HAP-1 (cell line): ENCODE data around the gene DEDD.

Experiments
- DNase-seq, 2 experiments: peaks; one replicate each; pipeline ENCODE4 v3.0.0-alpha.2; 2016 to 2020; ENCODE audit warnings: low spot score in 2 of 2
- H3K27me3 ChIP-seq: fragments of 250-450 bp; sonication (Bioruptor Pico); 2 replicates; pipeline ENCODE4 v1.5.1; 2020; ENCODE audit warnings: low read depth, mild to moderate bottlenecking, moderate library complexity
- H3K36me3 ChIP-seq: fragments of 250-450 bp; sonication (Bioruptor Pico); replicated peaks from 2 replicates; pipeline ENCODE4 v1.5.1; 2020; ENCODE audit warnings: mild to moderate bottlenecking
- H3K4me1 ChIP-seq: fragments of 250-450 bp; sonication (Bioruptor Pico); 2 replicates; pipeline ENCODE4 v1.5.1; 2020; ENCODE audit warnings: mild to moderate bottlenecking
- H3K4me3 ChIP-seq: fragments of 250-450 bp; sonication (Bioruptor Pico); 2 replicates; pipeline ENCODE4 v1.5.1; 2020; ENCODE audit warnings: mild to moderate bottlenecking, moderate library complexity
- H3K9me3 ChIP-seq: fragments of 250-450 bp; sonication (Bioruptor Pico); 2 replicates; pipeline ENCODE4 v1.5.1; 2020; ENCODE audit warnings: mild to moderate bottlenecking, moderate library complexity
- in situ Hi-C: fragments of 300-500 bp; cut with MboI; formaldehyde crosslinking; loops from 3 replicates; pipeline ENCODE4 v1.14.3; 2020; ENCODE audit warnings: low sequenced_read_pairs, inconsistent platforms, mixed read lengths

Gene DEDD

GRCh38 chr1:161111527-161111926, 20.9 kb downstream of the DEDD start:
- no peaks in the 10 kb centered on the region for H3K9me3 ChIP-seq
- no peaks in the 10 kb centered on the region for H3K27me3 ChIP-seq
- peaks cover 5% of the 10 kb centered on the region for H3K36me3 ChIP-seq
- in situ Hi-C loops, result no loop called here
- DNase-seq, result no peak
- peaks cover 5% of the 10 kb centered on the region; the same call in 1 of the 2 replicates for H3K4me1 ChIP-seq
- no peak overlapping the region for H3K4me3 ChIP-seq

- Histone ChIP-seq H3K4me3 (no peak overlapping the region), H3K36me3 (peaks cover 8% of the 10 kb centered on the region), H3K27me3 (no peaks in the 10 kb centered on the region), H3K9me3 (no peaks in the 10 kb centered on the region), H3K4me1 (peaks cover 5% of the 10 kb centered on the region; the same call in 1 of the 2 replicates)
- DNase-seq, result no peak
- in situ Hi-C loops, result no loop called here
Observed at GRCh38 chr1:161111117-161111516, 21.4 kb downstream of the DEDD start.

GRCh38 chr1:161106431-161106830, 26.0 kb downstream of the DEDD start:
- Histone ChIP-seq H3K27me3 (no peaks in the 10 kb centered on the region), H3K4me1 (no peaks in the 10 kb centered on the region), H3K36me3 (peaks cover 14% of the 10 kb centered on the region), H3K4me3 (no peak overlapping the region), H3K9me3 (no peaks in the 10 kb centered on the region)
- no peak for DNase-seq
- in situ Hi-C loops, result no loop called here

GRCh38 chr1:161100556-161100955, 31.9 kb downstream of the DEDD start:
- DNase-seq, result no peak
- H3K36me3 ChIP-seq, result peaks cover 28% of the 10 kb centered on the region
- in situ Hi-C loops, result no loop called here

GRCh38 chr1:161099090-161099802, 33.2 kb downstream of the DEDD start:
- no peak overlapping the region for H3K4me3 ChIP-seq
- in situ Hi-C loops, result loop anchor here (10.0 kb wide), 2 partner anchors 104 to 374 kb away; no protein-coding TSS in a partner anchor
- H3K36me3 ChIP-seq, result peaks cover 28% of the 10 kb centered on the region
- H3K9me3 ChIP-seq, result no peaks in the 10 kb centered on the region
- no peak for DNase-seq
- no peaks in the 10 kb centered on the region for H3K27me3 ChIP-seq
- no peaks in the 10 kb centered on the region for H3K4me1 ChIP-seq

More at GRCh38 chr1:161100556-161100955, 31.9 kb downstream of the DEDD start:
- H3K9me3 ChIP-seq, result no peaks in the 10 kb centered on the region
- H3K4me3 ChIP-seq, result no peak overlapping the region
- H3K27me3 ChIP-seq, result no peaks in the 10 kb centered on the region
- H3K4me1 ChIP-seq, result no peaks in the 10 kb centered on the region

GRCh38 chr1:161098210-161099068, 34.0 kb downstream of the DEDD start, which contains the start of gene KLHDC9:
KLHDC9 (plus strand) TSS chr1:161098361; CDS start chr1:161098536, 175 bp downstream.
- in situ Hi-C loops, result loop anchor here (10.0 kb wide), 2 partner anchors 104 to 374 kb away; no protein-coding TSS in a partner anchor
- H3K4me3 ChIP-seq, result no peak within 1 kb of the TSS

GRCh38 chr1:161096530-161096929, 35.9 kb downstream of the DEDD start:
- Histone ChIP-seq H3K4me1 (no peaks in the 10 kb centered on the region), H3K36me3 (peaks cover 18% of the 10 kb centered on the region), H3K9me3 (no peaks in the 10 kb centered on the region), H3K27me3 (no peaks in the 10 kb centered on the region), H3K4me3 (no peak overlapping the region)
- in situ Hi-C loops, result loop anchor here (10.0 kb wide), 2 partner anchors 102 to 372 kb away; no protein-coding TSS in a partner anchor
- no peak for DNase-seq

More at GRCh38 chr1:161098210-161099068, 34.0 kb downstream of the DEDD start, which contains the start of gene KLHDC9:
- Histone ChIP-seq H3K36me3 (peaks cover 28% of the 10 kb centered on the region), H3K27me3 (no peaks in the 10 kb centered on the region), H3K9me3 (no peaks in the 10 kb centered on the region), H3K4me1 (no peaks in the 10 kb centered on the region)
- no peak for DNase-seq

- in situ Hi-C loops, result loop anchor here (10.0 kb wide), 2 partner anchors 101 to 371 kb away; no protein-coding TSS in a partner anchor
- H3K4me1 ChIP-seq, result no peaks in the 10 kb centered on the region
- no peak for DNase-seq
- H3K27me3 ChIP-seq, result no peaks in the 10 kb centered on the region
- H3K4me3 ChIP-seq, result no peak overlapping the region
- no peaks in the 10 kb centered on the region for H3K9me3 ChIP-seq
- peaks cover 15% of the 10 kb centered on the region for H3K36me3 ChIP-seq
Observed at GRCh38 chr1:161096015-161096414, 36.5 kb downstream of the DEDD start.

GRCh38 chr1:161095230-161095629, 37.2 kb downstream of the DEDD start:
- Histone ChIP-seq H3K4me3 (no peak overlapping the region), H3K36me3 (peaks cover 8% of the 10 kb centered on the region), H3K4me1 (no peaks in the 10 kb centered on the region), H3K27me3 (no peaks in the 10 kb centered on the region), H3K9me3 (no peaks in the 10 kb centered on the region)
- in situ Hi-C loops, result loop anchor here (10.0 kb wide), 2 partner anchors 100 to 370 kb away; no protein-coding TSS in a partner anchor
- no peak for DNase-seq

GRCh38 chr1:161094481-161094880, 38.0 kb downstream of the DEDD start:
- H3K4me3 ChIP-seq, result no peak overlapping the region
- no peaks in the 10 kb centered on the region for H3K27me3 ChIP-seq
- in situ Hi-C loops, result loop anchor here (10.0 kb wide), 2 partner anchors 100 to 370 kb away; no protein-coding TSS in a partner anchor
- H3K36me3 ChIP-seq, result peaks cover under 1% of the 10 kb centered on the region; the same call in 1 of the 2 replicates
- no peak for DNase-seq
- no peaks in the 10 kb centered on the region for H3K9me3 ChIP-seq
- no peaks in the 10 kb centered on the region for H3K4me1 ChIP-seq

GRCh38 chr1:161092621-161093028, 39.8 kb downstream of the DEDD start:
- DNase-seq, result no peak

GRCh38 chr1:161091796-161092507, 40.5 kb downstream of the DEDD start:
- no peaks in the 10 kb centered on the region for H3K9me3 ChIP-seq
- in situ Hi-C loops, result loop anchor here (10.0 kb wide), 2 partner anchors 97 to 367 kb away; no protein-coding TSS in a partner anchor
- no peak for DNase-seq
- no peak overlapping the region for H3K4me3 ChIP-seq
- H3K4me1 ChIP-seq, result no peaks in the 10 kb centered on the region
- no peaks in the 10 kb centered on the region for H3K36me3 ChIP-seq
- no peaks in the 10 kb centered on the region for H3K27me3 ChIP-seq

More at GRCh38 chr1:161092621-161093028, 39.8 kb downstream of the DEDD start:
- Histone ChIP-seq H3K4me3 (no peak overlapping the region), H3K36me3 (no peaks in the 10 kb centered on the region), H3K27me3 (no peaks in the 10 kb centered on the region), H3K4me1 (no peaks in the 10 kb centered on the region), H3K9me3 (no peaks in the 10 kb centered on the region)
- in situ Hi-C loops, result loop anchor here (10.0 kb wide), 2 partner anchors 98 to 368 kb away; no protein-coding TSS in a partner anchor

- Histone ChIP-seq H3K27me3 (no peaks in the 10 kb centered on the region), H3K9me3 (no peaks in the 10 kb centered on the region), H3K4me3 (no peak overlapping the region), H3K36me3 (no peaks in the 10 kb centered on the region), H3K4me1 (no peaks in the 10 kb centered on the region)
- no peak for DNase-seq
- in situ Hi-C loops, result loop anchor here (10.0 kb wide), 2 partner anchors 96 to 366 kb away; no protein-coding TSS in a partner anchor
Observed at GRCh38 chr1:161091093-161091492, 41.4 kb downstream of the DEDD start.
